Measurements from ENCODE around the gene SH3RF3.

SH3RF3 gene

DNA sequence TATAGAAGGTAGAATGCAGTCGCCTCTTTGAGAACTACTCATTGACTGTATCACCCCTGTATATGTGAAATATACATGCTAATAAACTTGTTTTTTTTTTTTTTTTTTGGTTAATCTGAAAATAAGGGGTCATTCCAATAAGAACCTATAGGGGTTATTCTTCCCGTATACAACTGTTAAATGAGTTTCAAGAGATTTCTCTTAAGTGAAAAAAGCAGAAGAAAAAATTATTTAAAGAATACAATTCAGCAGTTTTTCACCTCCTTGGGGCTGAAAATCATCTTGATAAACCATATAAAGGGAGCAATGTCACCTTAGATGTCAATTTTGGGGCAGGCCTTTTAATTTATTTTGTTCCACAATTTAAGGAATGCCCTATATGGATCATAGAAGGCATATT is 418.3 kb downstream of the SH3RF3 start:
- DNase-seq (ENCODE audit: low read depth, low spot score) = no peak

DNA sequence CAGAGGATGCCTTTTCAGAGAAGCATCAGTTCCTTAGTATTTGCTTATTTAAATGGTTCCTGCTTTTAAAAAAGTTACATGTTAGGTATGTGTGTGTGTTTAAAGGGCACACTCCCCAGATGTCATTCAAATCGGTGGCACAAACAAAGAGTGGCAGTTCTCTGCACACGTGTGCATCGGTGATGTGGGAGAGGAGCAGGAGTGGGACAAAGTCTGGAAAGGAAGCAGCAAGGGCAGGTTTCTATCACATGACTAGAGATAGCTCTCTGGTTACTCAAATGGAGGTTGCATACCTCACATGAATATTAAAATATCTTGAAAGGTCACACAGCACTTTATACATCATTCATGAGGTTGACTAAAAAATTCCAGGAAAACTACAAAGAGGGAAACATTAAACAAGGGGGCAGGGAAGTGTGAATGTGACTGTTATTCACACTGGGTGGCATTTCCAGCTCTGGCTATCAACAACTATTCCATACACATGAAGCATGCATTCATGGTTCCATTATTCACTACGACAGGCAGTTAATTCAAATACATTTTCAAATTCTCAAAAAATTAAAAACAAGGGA is 420.1 kb downstream of the SH3RF3 start:
- DNase-seq (ENCODE audit: low read depth, low spot score) = no peak
